Mesothelial cell of epicardium (in vitro differentiated cells): ENCODE results near the gene TTLL11. TPM values are rescaled to one million over a fixed set of nuclear protein-coding genes. Genes with fewer than 3 reads are reported as not detected.

ENCODE experiments used
- DNase-seq, 2 experiments: peaks; one replicate each; pipeline ENCODE4 v3.0.0; 2021; ENCODE audit warnings: low spot score in 2 of 2; ENCODE audit not compliant: unreplicated experiment in 2 of 2
- H3K27ac Mint-ChIP-seq: 2 replicates; pipeline ENCODE4 v1.8.0; 2021; ENCODE audit warnings: mixed read lengths
- H3K27me3 Mint-ChIP-seq: 2 replicates; pipeline ENCODE4 v1.8.0; 2021; ENCODE audit warnings: low read depth, mixed read lengths
- H3K36me3 Mint-ChIP-seq: 2 replicates; pipeline ENCODE4 v1.8.0; 2021; ENCODE audit warnings: mixed read lengths
- H3K4me1 Mint-ChIP-seq: 2 replicates; pipeline ENCODE4 v1.8.0; 2021; ENCODE audit warnings: mixed read lengths
- H3K4me3 Mint-ChIP-seq: 2 replicates; pipeline ENCODE4 v1.8.0; 2021; ENCODE audit warnings: mild to moderate bottlenecking, moderate library complexity, mixed read lengths
- H3K9me3 Mint-ChIP-seq: 2 replicates; pipeline ENCODE4 v1.8.0; 2021; ENCODE audit warnings: mixed read lengths
- CTCF ChIP-seq: fragments of 200-600 bp; sonication (generic); IDR thresholded peaks from one replicate; pipeline ENCODE4 v1.5.0; 2021; ENCODE audit warnings: antibody characterized with exemption; ENCODE audit not compliant: unreplicated experiment
- total RNA-seq: library from RNA; stranded (reverse); gene quantifications from 3 replicates; pipeline ENCODE4 v1.2.1, GENCODE V29; 2021

Gene TTLL11
- total RNA-seq, 1 donor from 2014 or later, result 4.8 TPM

GRCh38 chr9:122115176-122116035, 22.3 kb upstream of the TTLL11 start:
- no peak overlapping the region for H3K4me3 Mint-ChIP-seq
- peaks cover 34% of the 10 kb centered on the region for H3K27me3 Mint-ChIP-seq
- no peaks in the 10 kb centered on the region for H3K36me3 Mint-ChIP-seq
- no peak for DNase-seq
- H3K4me1 Mint-ChIP-seq, result no peaks in the 10 kb centered on the region
- TF ChIP-seq CTCF, result no peak
- no peaks in the 10 kb centered on the region for H3K9me3 Mint-ChIP-seq
- no peak overlapping the region for H3K27ac Mint-ChIP-seq

GRCh38 chr9:122113574-122113973, 20.5 kb upstream of the TTLL11 start:
- TF ChIP-seq CTCF, result no peak
- Mint-ChIP-seq H3K9me3 (no peaks in the 10 kb centered on the region), H3K4me1 (no peaks in the 10 kb centered on the region), H3K4me3 (no peak overlapping the region), H3K36me3 (no peaks in the 10 kb centered on the region), H3K27ac (no peak overlapping the region), H3K27me3 (peaks cover 34% of the 10 kb centered on the region)
- DNase-seq, result no peak

- Mint-ChIP-seq H3K36me3 (no peaks in the 10 kb centered on the region), H3K27ac (no peak overlapping the region), H3K9me3 (no peaks in the 10 kb centered on the region), H3K4me1 (no peaks in the 10 kb centered on the region), H3K27me3 (peaks cover 39% of the 10 kb centered on the region), H3K4me3 (no peak overlapping the region)
- no peak for DNase-seq
- no peak for TF ChIP-seq CTCF
Observed at GRCh38 chr9:122112238-122112637, 19.1 kb upstream of the TTLL11 start.

GRCh38 chr9:122111413-122112085, 18.4 kb upstream of the TTLL11 start:
- no peaks in the 10 kb centered on the region for H3K9me3 Mint-ChIP-seq
- TF ChIP-seq CTCF, result no peak
- H3K36me3 Mint-ChIP-seq, result no peaks in the 10 kb centered on the region
- no peak for DNase-seq
- H3K27me3 Mint-ChIP-seq, result peaks cover 39% of the 10 kb centered on the region
- H3K4me1 Mint-ChIP-seq, result no peaks in the 10 kb centered on the region
- H3K27ac Mint-ChIP-seq, result no peak overlapping the region
- no peak overlapping the region for H3K4me3 Mint-ChIP-seq

- no peak overlapping the region for H3K27ac Mint-ChIP-seq
- no peak overlapping the region for H3K4me3 Mint-ChIP-seq
- no peaks in the 10 kb centered on the region for H3K4me1 Mint-ChIP-seq
- no peaks in the 10 kb centered on the region for H3K9me3 Mint-ChIP-seq
- H3K27me3 Mint-ChIP-seq, result peaks cover 28% of the 10 kb centered on the region
- TF ChIP-seq CTCF, result no peak
- no peaks in the 10 kb centered on the region for H3K36me3 Mint-ChIP-seq
- no peak for DNase-seq
Observed at GRCh38 chr9:122110100-122110833, 17.2 kb upstream of the TTLL11 start.
